ENCODE measurements around the gene VMP1. TPM values are rescaled to one million over a fixed set of nuclear protein-coding genes. Genes with fewer than 3 reads are reported as not detected.
A peak's percentile ranks its signal among the peaks of the same experiment; 100 is the strongest.
"Not testable (repeated sequence)": the region's sequence is repeated elsewhere in the genome, so short reads cannot be mapped to it uniquely, and the experiment has no call there.

The VMP1 gene
- total RNA-seq, 1 donor from 2014 or later, result 479 TPM

DNA sequence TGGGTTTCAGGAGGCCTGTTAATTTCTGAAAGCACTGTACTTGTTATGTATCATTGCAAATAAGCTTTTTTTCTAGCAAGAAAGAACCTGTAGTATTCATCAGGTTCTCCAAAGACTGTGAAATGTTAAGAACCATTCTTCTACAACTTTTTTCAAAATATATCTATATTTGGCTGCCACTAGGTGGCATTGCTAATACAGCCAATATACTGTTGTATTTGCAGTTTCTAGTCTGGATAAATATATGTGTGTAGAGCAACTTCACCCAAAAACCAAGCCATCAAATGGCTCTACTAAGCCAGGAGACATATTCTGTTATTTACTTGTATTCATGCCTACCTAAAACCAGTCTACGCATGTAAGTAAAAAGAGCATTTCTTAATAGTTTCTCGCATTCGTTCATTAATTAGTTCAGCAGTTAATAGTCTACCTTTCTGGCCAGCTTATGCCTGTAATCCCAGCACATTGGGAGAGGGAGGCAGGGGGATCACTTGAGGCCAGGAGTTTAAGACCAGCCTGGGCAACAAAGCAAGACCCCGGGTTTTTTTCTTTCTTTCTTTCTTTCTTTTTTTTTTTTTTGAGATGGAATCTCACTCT is 39.5 kb downstream of the VMP1 start:
- Mint-ChIP-seq H3K4me3 (ENCODE audit: low read depth) (no peak overlapping the region), H3K4me1 (ENCODE audit: low read depth) (peaks cover 13% of the 10 kb centered on the region), H3K27me3 (ENCODE audit: low read depth) (no peaks in the 10 kb centered on the region), H3K36me3 (ENCODE audit: low read depth) (peaks cover 22% of the 10 kb centered on the region), H3K27ac (no peak overlapping the region), H3K9me3 (peaks cover 6% of the 10 kb centered on the region)
- no peak for DNase-seq (ENCODE audit: low spot score)
- intact Hi-C loops (cut with micrococcal nuclease), result no loop called here

DNA sequence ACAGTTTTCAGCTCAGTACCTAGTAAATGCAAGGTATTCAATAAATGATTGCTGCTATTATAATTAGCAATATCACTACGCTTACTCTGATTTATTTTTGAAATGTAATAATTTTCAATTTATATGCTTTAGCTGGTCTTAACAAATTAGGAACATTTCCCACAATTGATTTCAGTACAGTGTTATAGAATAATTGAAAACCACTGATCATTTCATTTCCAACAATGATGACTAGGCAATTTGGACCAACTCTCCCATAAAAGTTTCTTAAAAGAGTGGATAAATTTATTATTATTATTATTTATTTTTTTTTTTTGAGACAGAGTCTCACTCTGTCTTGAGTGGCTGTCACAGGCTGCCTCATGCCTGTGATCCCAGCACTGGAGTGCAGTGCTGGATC is 41.1 kb downstream of the VMP1 start:
- Mint-ChIP-seq H3K4me1 (ENCODE audit: low read depth) (peaks cover 22% of the 10 kb centered on the region), H3K4me3 (ENCODE audit: low read depth) (no peak overlapping the region), H3K27me3 (ENCODE audit: low read depth) (no peaks in the 10 kb centered on the region), H3K27ac (no peak overlapping the region), H3K36me3 (ENCODE audit: low read depth) (peaks cover 17% of the 10 kb centered on the region), H3K9me3 (no peaks in the 10 kb centered on the region)
- intact Hi-C loops (cut with micrococcal nuclease), result no loop called here
- DNase-seq (ENCODE audit: low spot score), result no peak

DNA sequence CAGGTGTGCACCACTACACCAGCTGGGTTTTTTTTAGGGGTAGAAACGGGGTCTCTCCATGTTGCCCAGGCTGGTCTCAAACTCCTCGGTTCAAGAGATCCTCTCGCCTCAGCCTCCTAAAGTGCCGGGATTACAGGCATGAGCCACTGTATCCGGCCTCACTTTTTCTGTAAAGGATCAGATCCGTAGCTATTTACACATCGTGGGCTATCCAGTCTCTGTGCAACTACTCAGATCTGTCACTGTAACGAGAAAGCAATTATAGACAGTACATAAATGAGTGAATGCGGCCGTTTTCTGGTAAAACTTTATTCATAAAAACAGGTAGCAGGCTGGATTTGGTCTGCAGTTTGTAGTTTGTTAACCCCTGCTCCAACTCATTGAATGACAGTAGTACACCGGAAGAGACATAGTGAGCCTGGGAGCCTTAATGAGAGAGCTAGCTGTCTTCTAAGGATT is 44.5 kb downstream of the VMP1 start:
- intact Hi-C loops (cut with micrococcal nuclease), result loop anchor here (5.0 kb wide), 4 partner anchors 45 to 285 kb away; partner anchors contain the start of genes CLTC, PTRH2 and VMP1
- peak overlapping the region; percentile 51 for H3K4me3 Mint-ChIP-seq (ENCODE audit: low read depth)
- no peaks in the 10 kb centered on the region for H3K9me3 Mint-ChIP-seq
- H3K27ac Mint-ChIP-seq, result peak overlapping the region; percentile 82
- H3K4me1 Mint-ChIP-seq (ENCODE audit: low read depth), result peaks cover 44% of the 10 kb centered on the region
- H3K27me3 Mint-ChIP-seq (ENCODE audit: low read depth), result no peaks in the 10 kb centered on the region
- peaks cover 28% of the 10 kb centered on the region for H3K36me3 Mint-ChIP-seq (ENCODE audit: low read depth)
- DNase-seq (ENCODE audit: low spot score), result no peak

DNA sequence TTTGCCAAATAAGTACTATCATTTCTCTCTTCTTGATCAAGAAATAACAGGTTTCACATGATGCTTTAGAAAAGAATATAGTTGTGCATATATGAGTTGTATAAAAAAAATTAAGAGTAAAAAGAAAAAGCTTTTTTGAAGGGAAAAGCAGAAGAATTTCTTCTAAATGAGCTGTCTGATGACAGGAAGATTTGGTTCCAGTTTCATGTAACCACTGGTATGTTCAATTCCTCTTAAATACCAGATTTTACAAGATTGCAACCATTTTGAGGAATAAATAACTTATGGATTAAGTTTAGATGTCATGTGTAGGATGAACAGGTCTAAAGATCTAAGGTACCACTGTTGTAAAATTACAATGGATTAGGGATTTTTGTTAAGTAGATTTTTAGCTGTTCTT is 45.0 kb downstream of the VMP1 start:
- H3K27me3 Mint-ChIP-seq (ENCODE audit: low read depth), result no peaks in the 10 kb centered on the region
- peak overlapping the region; percentile 82 for H3K27ac Mint-ChIP-seq
- H3K9me3 Mint-ChIP-seq, result no peaks in the 10 kb centered on the region
- peaks cover 28% of the 10 kb centered on the region for H3K36me3 Mint-ChIP-seq (ENCODE audit: low read depth)
- DNase-seq (ENCODE audit: low spot score), result no peak
- intact Hi-C loops (cut with micrococcal nuclease), result loop anchor here (5.0 kb wide), 4 partner anchors 45 to 285 kb away; partner anchors contain the start of genes CLTC, PTRH2 and VMP1
- H3K4me3 Mint-ChIP-seq (ENCODE audit: low read depth), result peak overlapping the region; percentile 51
- H3K4me1 Mint-ChIP-seq (ENCODE audit: low read depth), result peaks cover 45% of the 10 kb centered on the region

DNA sequence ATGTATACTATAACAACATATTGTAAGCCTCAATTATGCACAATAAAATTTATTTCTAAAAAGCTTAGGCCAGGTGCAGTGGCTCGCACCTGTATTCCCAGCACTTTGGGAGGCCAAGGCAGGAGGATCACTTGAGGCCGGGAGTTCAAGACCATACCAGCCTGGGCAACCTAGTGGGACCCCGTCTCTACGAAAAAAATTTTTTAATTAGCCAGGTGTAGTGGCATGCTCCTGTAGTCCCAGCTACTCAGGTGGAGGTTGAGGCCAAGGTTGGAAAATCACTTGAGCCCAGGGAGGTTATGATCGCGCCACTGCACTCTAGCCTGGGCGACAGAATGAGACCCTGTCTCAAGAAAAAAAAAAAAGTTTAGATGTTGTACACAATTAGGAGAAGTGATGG is 45.5 kb downstream of the VMP1 start:
- H3K4me1 Mint-ChIP-seq (ENCODE audit: low read depth), result peaks cover 49% of the 10 kb centered on the region

DNA sequence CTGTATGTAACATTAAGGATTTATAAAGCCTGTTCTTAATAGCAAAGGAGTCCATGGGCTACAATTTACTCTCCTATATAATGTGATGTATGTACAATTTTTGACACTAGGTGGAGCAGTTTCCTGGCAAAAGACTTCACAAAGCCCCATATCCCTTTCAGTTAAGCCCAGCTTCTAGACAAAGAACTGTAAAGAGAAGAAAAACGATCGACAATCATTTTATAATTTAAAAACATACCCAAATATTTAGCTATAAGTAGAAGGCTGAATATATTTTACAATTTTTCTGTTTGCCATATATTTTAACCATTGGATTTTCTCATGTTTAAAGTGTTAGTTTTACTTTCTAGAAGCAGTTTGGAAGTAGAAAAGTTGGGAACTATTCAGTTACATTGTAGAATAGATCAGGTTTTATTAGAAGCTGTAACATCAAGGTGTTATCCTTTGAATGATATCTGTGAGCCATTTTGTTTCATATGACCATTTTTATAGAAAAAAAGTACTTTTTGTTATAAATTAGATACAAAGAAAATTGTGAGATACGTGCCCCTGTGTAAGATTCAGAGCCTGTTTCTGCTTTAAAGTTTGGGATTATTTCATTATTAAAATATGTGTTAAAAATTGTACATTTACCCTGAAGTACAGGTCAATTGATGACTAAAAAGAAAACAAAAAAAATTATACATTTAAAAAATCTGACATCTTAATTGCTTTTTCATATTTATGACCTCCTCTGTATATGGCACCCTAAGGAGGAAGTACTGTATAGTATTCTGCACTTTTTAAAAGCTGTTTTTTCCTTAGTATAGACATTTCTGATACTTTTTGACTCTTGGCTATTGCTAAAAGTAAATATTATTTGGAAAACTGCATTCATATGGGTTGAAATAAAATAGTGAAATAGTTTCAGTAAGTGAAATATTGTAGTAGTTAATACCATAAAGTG is 46.3 kb downstream of the VMP1 start:
- intact Hi-C loops (cut with micrococcal nuclease), result loop anchor here (1.0 to 5.0 kb wide), 10 partner anchors 9 to 284 kb away; partner anchors contain the start of genes CLTC, PTRH2 and VMP1
- peak overlapping the region; percentile 85 for H3K27ac Mint-ChIP-seq
- no peaks in the 10 kb centered on the region for H3K9me3 Mint-ChIP-seq
- peaks cover 42% of the 10 kb centered on the region for H3K36me3 Mint-ChIP-seq (ENCODE audit: low read depth)
- no peaks in the 10 kb centered on the region for H3K27me3 Mint-ChIP-seq (ENCODE audit: low read depth)
- peak overlapping the region; percentile 68 for H3K4me3 Mint-ChIP-seq (ENCODE audit: low read depth)
- DNase-seq (ENCODE audit: low spot score), result no peak
- H3K4me1 Mint-ChIP-seq (ENCODE audit: low read depth), result peaks cover 53% of the 10 kb centered on the region

More for the DNA sequence above, 45.5 kb downstream of the VMP1 start:
- Mint-ChIP-seq H3K4me3 (ENCODE audit: low read depth) (no peak overlapping the region), H3K27me3 (ENCODE audit: low read depth) (no peaks in the 10 kb centered on the region), H3K9me3 (no peaks in the 10 kb centered on the region), H3K36me3 (ENCODE audit: low read depth) (peaks cover 33% of the 10 kb centered on the region), H3K27ac (peak overlapping the region; percentile 85)
- intact Hi-C loops (cut with micrococcal nuclease), result loop anchor here (1.0 to 5.0 kb wide), 5 partner anchors 46 to 284 kb away; partner anchors contain the start of genes CLTC, PTRH2 and VMP1
- DNase-seq (ENCODE audit: low spot score), result no peak

DNA sequence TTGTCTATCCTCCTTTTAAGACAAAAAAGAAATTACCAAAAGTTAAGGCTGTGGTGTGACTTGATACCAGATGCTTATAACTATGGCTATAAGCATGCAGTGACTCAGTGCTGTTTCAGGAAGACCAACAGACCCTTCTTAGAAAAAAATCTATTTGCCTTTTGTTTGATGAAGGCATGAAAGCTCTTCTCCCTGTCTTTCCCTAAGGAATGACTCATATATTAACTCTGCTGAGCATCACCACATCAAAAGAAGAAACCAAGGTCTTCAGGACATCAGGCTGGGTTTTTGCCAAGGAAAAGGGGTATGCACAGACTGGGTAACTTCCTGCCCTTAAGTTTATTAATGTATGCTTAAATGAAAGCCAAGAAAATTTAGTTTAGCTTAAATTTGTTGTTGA is 47.1 kb downstream of the VMP1 start:
- Mint-ChIP-seq H3K9me3 (peaks cover 4% of the 10 kb centered on the region), H3K27me3 (ENCODE audit: low read depth) (no peaks in the 10 kb centered on the region), H3K36me3 (ENCODE audit: low read depth) (peaks cover 49% of the 10 kb centered on the region), H3K27ac (peak overlapping the region; percentile 85), H3K4me3 (ENCODE audit: low read depth) (peak overlapping the region; percentile 68), H3K4me1 (ENCODE audit: low read depth) (peaks cover 54% of the 10 kb centered on the region)
- no peak for DNase-seq (ENCODE audit: low spot score)
- intact Hi-C loops (cut with micrococcal nuclease), result loop anchor here (1.0 to 5.0 kb wide), 9 partner anchors 8 to 283 kb away; partner anchors contain the start of genes CLTC, PTRH2 and VMP1

DNA sequence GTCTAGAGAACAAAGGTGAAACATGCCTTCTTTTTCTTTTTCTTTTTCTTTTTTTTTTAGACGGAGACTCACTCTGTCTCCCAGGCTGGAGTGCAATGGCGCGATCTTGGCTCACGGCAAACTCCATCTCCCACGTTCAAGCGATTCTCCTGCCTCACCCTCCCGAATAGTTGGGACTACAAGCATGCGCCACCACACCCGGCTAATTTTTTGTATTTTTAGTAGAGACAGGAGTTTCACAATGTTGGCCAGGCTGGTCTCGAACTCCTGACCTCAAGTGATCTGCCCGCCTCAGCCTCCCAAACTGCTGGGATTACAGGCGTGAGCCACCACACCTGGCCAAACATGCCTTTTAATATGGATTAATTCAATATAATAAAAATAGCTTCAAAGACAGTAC is 47.6 kb downstream of the VMP1 start:
- DNase-seq (ENCODE audit: low spot score); H3K9me3 Mint-ChIP-seq; H3K27me3 Mint-ChIP-seq (ENCODE audit: low read depth); intact Hi-C loops (cut with micrococcal nuclease): not testable (repeated sequence)
- Mint-ChIP-seq H3K36me3 (ENCODE audit: low read depth) (peaks cover 54% of the 10 kb centered on the region), H3K4me1 (ENCODE audit: low read depth) (peaks cover 57% of the 10 kb centered on the region), H3K4me3 (ENCODE audit: low read depth) (peak overlapping the region; percentile 13), H3K27ac (peak overlapping the region; percentile 85)

DNA sequence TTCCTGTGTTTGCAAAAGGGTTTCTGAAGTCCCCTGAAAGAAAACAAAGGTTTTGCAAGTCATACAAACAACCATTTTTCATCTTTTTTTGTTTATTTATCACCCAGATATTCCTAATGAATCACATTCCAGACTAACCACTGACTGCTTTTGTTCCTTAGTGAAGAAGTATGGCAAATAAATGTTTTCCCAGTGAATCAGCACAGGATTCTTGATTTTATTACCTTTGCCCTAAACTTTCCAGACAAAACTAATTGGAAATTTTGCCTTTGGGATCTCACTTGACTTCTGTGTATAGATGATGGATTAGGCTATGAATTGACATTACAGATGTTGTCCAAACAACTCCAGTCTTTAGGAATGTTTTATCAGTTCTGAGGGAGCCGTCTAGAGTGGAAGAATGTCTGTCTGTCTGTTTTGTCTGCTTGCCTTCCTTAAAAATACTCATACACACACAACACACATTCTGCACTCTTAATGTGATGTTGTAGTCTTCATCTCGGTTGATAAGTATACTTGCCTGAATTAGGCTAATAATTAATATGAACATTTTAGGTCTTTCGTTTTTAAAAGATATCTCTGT is 48.9 kb downstream of the VMP1 start:
- intact Hi-C loops (cut with micrococcal nuclease), result no loop called here
- H3K27me3 Mint-ChIP-seq (ENCODE audit: low read depth), result no peaks in the 10 kb centered on the region
- H3K27ac Mint-ChIP-seq, result peak overlapping the region; percentile 85
- DNase-seq (ENCODE audit: low spot score), result no peak
- peaks cover 58% of the 10 kb centered on the region for H3K4me1 Mint-ChIP-seq (ENCODE audit: low read depth)
- peak overlapping the region; percentile 1 for H3K4me3 Mint-ChIP-seq (ENCODE audit: low read depth)
- peaks cover 15% of the 10 kb centered on the region for H3K9me3 Mint-ChIP-seq
- H3K36me3 Mint-ChIP-seq (ENCODE audit: low read depth), result peaks cover 61% of the 10 kb centered on the region

DNA sequence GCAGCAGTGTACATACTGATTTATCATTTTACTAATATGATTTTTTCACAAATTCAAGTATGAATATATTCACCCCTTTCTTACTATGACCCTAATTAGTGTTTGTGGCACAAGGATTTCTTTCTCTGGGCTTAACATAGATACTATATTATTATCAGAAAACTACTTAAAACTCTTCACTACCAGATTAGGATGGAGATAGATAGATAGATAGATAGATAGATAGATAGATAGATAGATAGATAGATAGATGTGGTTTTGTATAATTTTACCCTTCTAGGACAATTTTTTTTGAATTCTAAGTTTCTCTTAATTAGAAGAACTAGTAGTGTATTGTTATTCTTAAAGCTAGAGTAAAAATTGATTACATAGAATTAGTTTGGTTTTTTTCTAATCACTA is 49.6 kb downstream of the VMP1 start:
- H3K9me3 Mint-ChIP-seq, result peaks cover 15% of the 10 kb centered on the region
- peaks cover 61% of the 10 kb centered on the region for H3K4me1 Mint-ChIP-seq (ENCODE audit: low read depth)
- peak overlapping the region; percentile 85 for H3K27ac Mint-ChIP-seq
- intact Hi-C loops (cut with micrococcal nuclease), result no loop called here
- DNase-seq (ENCODE audit: low spot score), result no peak
- peaks cover 68% of the 10 kb centered on the region for H3K36me3 Mint-ChIP-seq (ENCODE audit: low read depth)
- no peaks in the 10 kb centered on the region for H3K27me3 Mint-ChIP-seq (ENCODE audit: low read depth)
- H3K4me3 Mint-ChIP-seq (ENCODE audit: low read depth), result no peak overlapping the region

DNA sequence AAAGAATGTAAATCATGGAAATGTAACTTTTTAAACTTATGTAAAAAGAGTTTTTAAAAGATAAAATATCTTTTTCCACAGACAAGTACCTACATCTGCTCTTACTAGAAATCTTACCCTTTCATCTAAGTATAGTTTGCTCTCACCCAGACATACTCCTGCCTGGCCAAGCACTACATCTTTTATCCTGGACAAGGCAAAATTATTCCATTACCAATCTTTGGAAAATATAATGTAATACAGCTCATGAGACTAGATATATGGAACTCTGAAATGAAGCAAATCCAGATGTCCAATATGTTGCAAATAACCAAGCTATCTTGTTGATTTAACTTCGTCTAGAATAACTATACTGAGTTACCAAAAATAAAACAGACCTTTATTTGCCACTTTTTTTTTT is 50.0 kb downstream of the VMP1 start:
- Mint-ChIP-seq H3K27me3 (ENCODE audit: low read depth) (no peaks in the 10 kb centered on the region), H3K4me3 (ENCODE audit: low read depth) (no peak overlapping the region), H3K4me1 (ENCODE audit: low read depth) (peaks cover 57% of the 10 kb centered on the region), H3K27ac (peak overlapping the region; percentile 79), H3K9me3 (peaks cover 15% of the 10 kb centered on the region), H3K36me3 (ENCODE audit: low read depth) (peaks cover 69% of the 10 kb centered on the region)
- DNase-seq (ENCODE audit: low spot score), result no peak
- intact Hi-C loops (cut with micrococcal nuclease), result no loop called here

DNA sequence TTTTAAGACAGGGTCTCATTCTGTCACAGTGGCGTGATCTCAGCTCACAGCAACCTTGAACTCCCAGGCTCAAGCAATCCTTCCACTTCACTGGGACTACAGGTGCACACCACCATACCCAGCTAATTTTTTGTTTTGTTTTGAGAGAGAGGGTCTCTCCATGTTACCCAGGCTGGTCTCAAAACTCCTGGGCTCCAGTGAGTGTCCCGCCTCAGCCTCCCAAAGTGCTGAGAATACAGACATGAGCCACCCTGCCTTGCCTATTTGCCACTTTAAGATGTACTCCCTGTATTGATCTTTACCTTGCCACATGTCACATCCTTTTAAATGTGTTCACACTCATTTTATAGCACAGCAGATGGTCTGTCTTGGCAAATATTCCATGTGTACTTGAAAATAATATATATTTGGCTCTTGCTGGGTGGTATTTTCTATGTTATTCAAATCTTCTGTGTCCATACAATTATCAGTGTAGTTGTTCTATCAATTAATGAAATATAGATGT is 50.5 kb downstream of the VMP1 start:
- no peak overlapping the region for H3K4me3 Mint-ChIP-seq (ENCODE audit: low read depth)
- H3K36me3 Mint-ChIP-seq (ENCODE audit: low read depth), result peaks cover 69% of the 10 kb centered on the region
- H3K27me3 Mint-ChIP-seq (ENCODE audit: low read depth), result no peaks in the 10 kb centered on the region
- H3K27ac Mint-ChIP-seq, result peak overlapping the region; percentile 79
- DNase-seq (ENCODE audit: low spot score), result no peak
- H3K9me3 Mint-ChIP-seq, result peaks cover 15% of the 10 kb centered on the region
- intact Hi-C loops (cut with micrococcal nuclease), result no loop called here
- peaks cover 60% of the 10 kb centered on the region for H3K4me1 Mint-ChIP-seq (ENCODE audit: low read depth)
